Stimulated activated CD8-positive, alpha-beta memory T cell treated with anti-CD3 and anti-CD28 coated beads, Interleukin-4, amount 100 ng/mL, for 1 hour (primary cell): ENCODE results near the gene SLC6A20.

Experiments
- DNase-seq, 2 donors: peaks; one replicate each; pipeline ENCODE4 v3.0.0-alpha.2; 2020; ENCODE audit warnings: low read depth in 2 of 2, low spot score in 1 of 2

The SLC6A20 gene

GRCh38 chr3:45779746-45780735 lies 16.3 kb downstream of the SLC6A20 start:
- DNase-seq: no peak

- no peak for DNase-seq
These were observed 17.6 kb downstream of the SLC6A20 start for GRCh38 chr3:45778761-45779201.

- no peak for DNase-seq
These were observed 18.5 kb downstream of the SLC6A20 start for GRCh38 chr3:45777746-45778386.

GRCh38 chr3:45777111-45777745 lies 19.1 kb downstream of the SLC6A20 start:
- DNase-seq: no peak

GRCh38 chr3:45776611-45777010 lies 19.7 kb downstream of the SLC6A20 start:
- DNase-seq: no peak

GRCh38 chr3:45776301-45776595 lies 20.1 kb downstream of the SLC6A20 start:
- no peak for DNase-seq

- no peak for DNase-seq
These were observed 20.6 kb downstream of the SLC6A20 start for GRCh38 chr3:45775571-45776300.

GRCh38 chr3:45774581-45775521 lies 21.5 kb downstream of the SLC6A20 start:
- DNase-seq: no peak

GRCh38 chr3:45773714-45774449 lies 22.5 kb downstream of the SLC6A20 start:
- no peak for DNase-seq

GRCh38 chr3:45773072-45773471 lies 23.3 kb downstream of the SLC6A20 start:
- no peak for DNase-seq

GRCh38 chr3:45772341-45773035 lies 23.8 kb downstream of the SLC6A20 start:
- no peak for DNase-seq

GRCh38 chr3:45771831-45772230 lies 24.5 kb downstream of the SLC6A20 start:
- no peak for DNase-seq

GRCh38 chr3:45771166-45771775 lies 25.1 kb downstream of the SLC6A20 start:
- no peak for DNase-seq

GRCh38 chr3:45765958-45766357 lies 30.4 kb downstream of the SLC6A20 start:
- DNase-seq: no peak

GRCh38 chr3:45765266-45765851 lies 31.0 kb downstream of the SLC6A20 start:
- DNase-seq: no peak

- DNase-seq: no peak
These were observed 33.0 kb downstream of the SLC6A20 start for GRCh38 chr3:45763303-45763675.

- no peak for DNase-seq
These were observed 33.6 kb downstream of the SLC6A20 start for GRCh38 chr3:45762647-45763302.

- no peak for DNase-seq
These were observed 34.5 kb downstream of the SLC6A20 start for GRCh38 chr3:45761831-45762230.
